K562 (cell line): ENCODE measurements around the gene RDH16. TPM values are rescaled to one million over a fixed set of nuclear protein-coding genes. Genes with fewer than 3 reads are reported as not detected.
A peak's percentile ranks its signal among the peaks of the same experiment; 100 is the strongest.

ENCODE experiments used
- CBFA2T2 ChIP-seq: fragments of 450-650 bp; conservative IDR thresholded peaks from 2 replicates; pipeline ENCODE4 v1.6.1; 2017; ENCODE audit warnings: mild to moderate bottlenecking
- CBX1 ChIP-seq: sonication (generic); IDR thresholded peaks from 2 replicates; pipeline ENCODE4 v1.6.1; 2016; ENCODE audit warnings: antibody characterized with exemption, low read depth, mild to moderate bottlenecking
- CEBPB ChIP-seq: fragments of 450-650 bp; IDR thresholded peaks from 2 replicates; pipeline ENCODE4 v1.6.1; 2016; ENCODE audit warnings: missing genetic modification characterization, missing compliant biosample characterization
- CXXC5 ChIP-seq: fragments of 250-450 bp; sonication (Bioruptor Pico); IDR thresholded peaks from 2 replicates; pipeline ENCODE4 v1.8.0; 2022; ENCODE audit warnings: inconsistent platforms, mild to moderate bottlenecking, moderate library complexity
- ELF2 ChIP-seq: fragments of 250-450 bp; sonication (Bioruptor Pico); IDR thresholded peaks from 2 replicates; pipeline ENCODE4 v1.5.0; 2021; ENCODE audit warnings: mild to moderate bottlenecking
- FOXK1 ChIP-seq: sonication (generic); formaldehyde crosslinking; IDR thresholded peaks from 2 replicates; pipeline ENCODE4 v1.8.0; 2022; ENCODE audit warnings: missing genetic modification reagents, mild to moderate bottlenecking, borderline replicate concordance
- KLF13 ChIP-seq: fragments of 450-650 bp; IDR thresholded peaks from 2 replicates; pipeline ENCODE4 v1.6.1; 2016; ENCODE audit warnings: missing genetic modification characterization, low read depth, mild to moderate bottlenecking, missing compliant biosample characterization, moderate library complexity, borderline replicate concordance
- L3MBTL2 ChIP-seq: fragments of 450-650 bp; IDR thresholded peaks from 2 replicates; pipeline ENCODE4 v1.6.1; 2016; ENCODE audit warnings: mild to moderate bottlenecking, moderate library complexity
- OTX1 ChIP-seq: fragments of 450-650 bp; formaldehyde crosslinking; IDR thresholded peaks from 2 replicates; pipeline ENCODE4 v1.4.0; 2022; ENCODE audit warnings: mild to moderate bottlenecking
- PYGO2 ChIP-seq: fragments of 450-650 bp; IDR thresholded peaks from 2 replicates; pipeline ENCODE4 v1.6.1; 2016; ENCODE audit warnings: mild to moderate bottlenecking, missing genetic modification characterization, moderate library complexity, missing compliant biosample characterization
- SREBF1 ChIP-seq: fragments of 150-350 bp; IDR thresholded peaks from 2 replicates; pipeline ENCODE4 v1.6.1; 2014; ENCODE audit warnings: antibody characterized with exemption, low read depth, low read length, borderline replicate concordance
- STAT5B ChIP-seq: fragments of 250-450 bp; sonication (Bioruptor Pico); IDR thresholded peaks from 2 replicates; pipeline ENCODE4 v1.8.0; 2021; ENCODE audit warnings: mild to moderate bottlenecking, inconsistent platforms
- TOE1 ChIP-seq, 2 experiments: fragments of 450-650 bp in 1 of 2; sonication (generic) in 1 of 2; formaldehyde crosslinking in 1 of 2; IDR thresholded peaks; 2 replicates each; pipeline versions ENCODE4 v1.7.1 to v1.8.0; 2016 to 2022; ENCODE audit warnings: borderline replicate concordance in 2 of 2, mild to moderate bottlenecking in 2 of 2, antibody characterized with exemption in 1 of 2, inconsistent platforms in 1 of 2, low read depth in 1 of 2, missing genetic modification reagents in 1 of 2, moderate library complexity in 1 of 2
- ZNF184 ChIP-seq: sonication (generic); formaldehyde crosslinking; IDR thresholded peaks from 2 replicates; pipeline ENCODE4 v1.5.0; 2020; ENCODE audit warnings: missing genetic modification reagents
- ZNF699 ChIP-seq: fragments of 250-450 bp; sonication (Bioruptor Pico); IDR thresholded peaks from 2 replicates; pipeline ENCODE4 v1.8.0; 2021; ENCODE audit warnings: mild to moderate bottlenecking, moderate library complexity; ENCODE audit not compliant: insufficient replicate concordance
- ZNF76 ChIP-seq: fragments of 250-450 bp; sonication (Bioruptor Pico); IDR thresholded peaks from 2 replicates; pipeline ENCODE4 v1.4.0; 2020; ENCODE audit warnings: mild to moderate bottlenecking, moderate library complexity, borderline replicate concordance
- polyA plus RNA-seq, 8 experiments: library from polyadenylated mRNA; depleted of rRNA in 4 of 8; stranded (reverse) in 5 of 8; unstranded in 3 of 8; fragments of >200 nt; fragmentation: Nextera tagmentation in 2 of 8; fragmentation: Illumina TruSeq in 1 of 8; extraction: Ambion mirVana in 2 of 8; extraction: Trizol in 1 of 8; gene quantifications; 2 replicates each; pipeline versions ENCODE4 v1.2.1 to v1.2.3, GENCODE V29; 2011 to 2014; ENCODE audit warnings: inconsistent platforms in 1 of 8, missing spikeins in 1 of 8
- total RNA-seq, 7 experiments: library from RNA; depleted of rRNA in 6 of 7; stranded (reverse); fragments of >200 nt in 6 of 7; fragmentation: Illumina TruSeq in 2 of 7; extraction: Trizol in 2 of 7; gene quantifications; 2 replicates each; pipeline versions ENCODE4 v1.2.1 to v1.2.3, GENCODE V29; 2011 to 2021; ENCODE audit warnings: low replicate concordance in 1 of 7
- TF ChIP-seq, protein P1 (sequence below): fragments of 250-450 bp; sonication (Bioruptor Pico); IDR thresholded peaks from 2 replicates; pipeline ENCODE4 v1.5.0; 2021; ENCODE audit warnings: mild to moderate bottlenecking, moderate library complexity
- TF ChIP-seq, protein P2 (sequence below), 2 experiments: IDR thresholded peaks; 2 replicates each; pipeline ENCODE4 v1.6.1; 2012; ENCODE audit warnings: improper control_type of control experiment in 2 of 2, low read depth in 2 of 2, low read length in 2 of 2, borderline replicate concordance in 1 of 2
- TF ChIP-seq, protein P3 (sequence below): fragments of 250-450 bp; sonication (Bioruptor Pico); IDR thresholded peaks from 2 replicates; pipeline ENCODE4 v1.8.0; 2021; ENCODE audit warnings: moderate library complexity, mild to moderate bottlenecking, inconsistent platforms

The RDH16 gene
- total and polyA plus RNA-seq, 9 of the 15 experiments (the other 6 are each of a cell fraction or from before 2014, with no cell fraction given) = 0.11 to 0.52 (median 0.22) TPM; not detected in 1

DNA sequence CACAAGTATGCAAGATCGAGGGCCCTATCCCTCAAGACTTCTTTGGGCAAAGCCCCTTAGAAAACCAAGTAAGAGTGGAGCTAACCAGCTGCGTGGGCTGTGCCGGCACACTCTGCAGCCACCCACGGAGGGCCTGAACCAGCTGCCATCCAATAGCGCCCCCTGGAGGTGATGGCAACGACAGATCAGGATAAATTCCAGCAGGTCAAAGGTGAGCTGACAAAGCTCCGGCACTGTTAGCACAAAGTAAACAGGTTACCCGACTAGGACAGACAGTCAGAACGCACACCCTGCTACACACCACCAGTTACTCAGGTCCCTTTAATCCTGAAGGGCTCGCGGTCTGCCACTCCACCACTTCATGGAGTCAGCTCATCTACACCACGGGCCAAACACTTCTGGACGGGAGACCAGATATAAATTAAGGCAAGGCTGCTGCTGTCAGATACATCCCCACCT lies 44.1 kb upstream of the RDH16 start (continued):
- TF ChIP-seq ZNF184 (CRISPR knock-in tag) (no peak), STAT5B (CRISPR knock-in tag) (no peak), FOXK1 (CRISPR knock-in tag) (no peak), L3MBTL2 (peak; percentile 43; the same call in 1 of the 2 replicates), ZNF76 (CRISPR knock-in tag) (no peak), SREBF1 (no peak), PYGO2 (tag) (no peak), KLF13 (no peak), ELF2 (CRISPR knock-in tag) (no peak), CXXC5 (peak; percentile 43), OTX1 (CRISPR knock-in tag) (no peak), CEBPB (tag) (no peak), CBFA2T2 (no peak), ZNF699 (CRISPR knock-in tag) (no peak), TOE1 (IDR thresholded peaks at IDR 0.05; ENCODE audit: borderline replicate concordance) (no peak), TOE1 (CRISPR knock-in tag; IDR thresholded peaks at IDR 0.05; ENCODE audit: borderline replicate concordance, low read depth) (no peak), CBX1 (no peak)
- TF ChIP-seq, protein P1, sequence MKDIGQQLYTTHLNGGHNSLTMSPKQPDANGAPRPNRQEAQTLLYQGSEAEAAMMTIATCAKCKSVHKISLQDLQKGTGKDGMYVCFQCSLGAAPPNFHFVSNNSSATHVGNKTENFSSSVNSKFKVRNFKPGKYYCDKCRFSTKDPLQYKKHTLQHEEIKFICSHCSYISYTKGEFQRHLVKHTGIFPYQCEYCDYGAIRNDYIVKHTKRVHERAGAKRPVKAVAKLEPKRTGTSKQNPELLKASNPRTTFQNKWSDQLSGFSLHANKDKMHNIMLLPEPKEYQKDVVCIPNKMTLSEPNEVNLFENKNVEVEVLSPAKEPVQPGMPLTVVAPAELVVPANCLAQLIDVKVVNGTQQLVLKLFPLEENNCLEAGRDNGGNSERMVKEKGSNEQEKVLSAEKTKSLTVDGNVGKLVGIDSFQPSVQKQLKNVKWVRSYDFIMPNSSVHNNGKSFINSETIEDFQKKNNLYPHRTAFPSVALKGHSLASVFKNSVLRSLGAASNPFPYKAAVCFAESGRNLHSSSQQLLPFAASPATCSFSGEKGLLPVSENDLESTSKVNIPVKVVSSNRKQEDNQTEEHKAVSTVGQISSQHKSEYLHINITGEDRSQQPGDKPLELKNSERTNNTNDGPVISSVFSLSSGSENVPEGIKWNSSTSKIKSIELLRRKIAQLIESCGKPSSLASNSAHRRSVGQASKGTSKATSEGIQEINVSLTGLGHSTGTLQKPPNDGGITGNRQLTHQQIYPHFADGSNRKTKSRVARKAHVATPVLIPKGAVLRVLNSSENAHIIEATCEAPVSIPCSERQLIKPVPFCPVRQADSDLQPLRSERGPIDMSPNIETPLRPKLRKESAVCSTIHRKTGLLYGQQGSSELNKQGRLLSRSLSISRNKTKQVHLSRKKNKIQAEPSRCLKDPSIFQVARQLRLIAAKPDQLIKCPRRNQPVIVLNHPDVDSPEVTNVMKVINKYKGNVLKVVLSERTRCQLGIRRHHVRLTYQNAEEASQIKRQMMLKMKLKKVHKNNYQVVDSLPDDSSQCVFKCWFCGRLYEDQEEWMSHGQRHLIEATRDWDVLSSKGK (CRISPR knock-in tag) = no peak
- TF ChIP-seq, protein P2, sequence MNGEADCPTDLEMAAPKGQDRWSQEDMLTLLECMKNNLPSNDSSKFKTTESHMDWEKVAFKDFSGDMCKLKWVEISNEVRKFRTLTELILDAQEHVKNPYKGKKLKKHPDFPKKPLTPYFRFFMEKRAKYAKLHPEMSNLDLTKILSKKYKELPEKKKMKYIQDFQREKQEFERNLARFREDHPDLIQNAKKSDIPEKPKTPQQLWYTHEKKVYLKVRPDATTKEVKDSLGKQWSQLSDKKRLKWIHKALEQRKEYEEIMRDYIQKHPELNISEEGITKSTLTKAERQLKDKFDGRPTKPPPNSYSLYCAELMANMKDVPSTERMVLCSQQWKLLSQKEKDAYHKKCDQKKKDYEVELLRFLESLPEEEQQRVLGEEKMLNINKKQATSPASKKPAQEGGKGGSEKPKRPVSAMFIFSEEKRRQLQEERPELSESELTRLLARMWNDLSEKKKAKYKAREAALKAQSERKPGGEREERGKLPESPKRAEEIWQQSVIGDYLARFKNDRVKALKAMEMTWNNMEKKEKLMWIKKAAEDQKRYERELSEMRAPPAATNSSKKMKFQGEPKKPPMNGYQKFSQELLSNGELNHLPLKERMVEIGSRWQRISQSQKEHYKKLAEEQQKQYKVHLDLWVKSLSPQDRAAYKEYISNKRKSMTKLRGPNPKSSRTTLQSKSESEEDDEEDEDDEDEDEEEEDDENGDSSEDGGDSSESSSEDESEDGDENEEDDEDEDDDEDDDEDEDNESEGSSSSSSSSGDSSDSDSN (IDR thresholded peaks at IDR 0.05; ENCODE audit: borderline replicate concordance in 1 of 2, low read depth in 2 of 2, low read length in 2 of 2) = 0 out of 4 replicates have a peak, but pooled peaks of 1 of the 2 experiments have one; percentile 39
- TF ChIP-seq, protein P3, sequence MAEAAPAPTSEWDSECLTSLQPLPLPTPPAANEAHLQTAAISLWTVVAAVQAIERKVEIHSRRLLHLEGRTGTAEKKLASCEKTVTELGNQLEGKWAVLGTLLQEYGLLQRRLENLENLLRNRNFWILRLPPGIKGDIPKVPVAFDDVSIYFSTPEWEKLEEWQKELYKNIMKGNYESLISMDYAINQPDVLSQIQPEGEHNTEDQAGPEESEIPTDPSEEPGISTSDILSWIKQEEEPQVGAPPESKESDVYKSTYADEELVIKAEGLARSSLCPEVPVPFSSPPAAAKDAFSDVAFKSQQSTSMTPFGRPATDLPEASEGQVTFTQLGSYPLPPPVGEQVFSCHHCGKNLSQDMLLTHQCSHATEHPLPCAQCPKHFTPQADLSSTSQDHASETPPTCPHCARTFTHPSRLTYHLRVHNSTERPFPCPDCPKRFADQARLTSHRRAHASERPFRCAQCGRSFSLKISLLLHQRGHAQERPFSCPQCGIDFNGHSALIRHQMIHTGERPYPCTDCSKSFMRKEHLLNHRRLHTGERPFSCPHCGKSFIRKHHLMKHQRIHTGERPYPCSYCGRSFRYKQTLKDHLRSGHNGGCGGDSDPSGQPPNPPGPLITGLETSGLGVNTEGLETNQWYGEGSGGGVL (CRISPR knock-in tag) = no peak
